ENCODE measurements around the gene LRMDA.

LRMDA gene

GRCh38 chr10:75402486-75403143 is 28.8 kb upstream of the LRMDA start:
- no peak for DNase-seq

DNA sequence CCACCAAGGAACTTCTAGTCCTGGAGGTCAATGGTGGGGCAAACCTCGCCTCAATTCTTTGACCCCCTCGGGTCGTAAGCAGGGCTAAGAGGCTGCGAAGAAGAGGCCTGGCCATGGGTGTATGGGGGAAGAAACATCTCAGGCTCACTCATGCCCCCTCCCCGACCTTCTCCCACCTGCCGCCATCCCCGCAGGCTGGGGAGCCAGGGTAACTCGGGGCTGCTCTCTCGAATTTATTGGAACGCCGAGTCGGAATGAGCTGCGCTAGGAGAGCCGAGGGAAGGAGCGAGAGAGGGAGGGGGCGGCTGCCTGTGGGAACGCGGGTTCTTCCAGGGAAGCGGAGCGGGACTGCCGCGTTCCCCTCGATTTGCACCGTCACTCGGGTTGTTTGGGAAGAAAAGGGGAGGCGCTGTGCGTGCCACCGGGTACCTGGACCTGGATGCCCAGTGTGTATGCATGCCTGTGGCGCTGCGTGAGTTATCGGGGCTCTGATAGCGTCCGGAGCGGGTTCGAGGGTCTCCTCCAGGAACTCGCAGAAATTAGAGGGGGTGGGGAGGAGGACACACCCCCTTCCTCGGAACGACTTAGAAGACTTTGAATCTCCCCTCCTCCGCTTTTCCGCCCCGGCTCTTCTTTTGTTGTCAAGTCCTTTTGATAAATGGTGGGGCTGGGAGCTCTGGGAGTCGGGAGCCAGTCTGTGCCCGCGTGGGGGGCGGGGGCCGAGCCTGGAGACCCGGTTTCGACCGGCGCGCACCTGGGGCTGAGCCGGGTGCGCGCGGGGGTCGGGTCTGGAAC is 28.1 kb upstream of the LRMDA start:
- no peak for DNase-seq

DNA sequence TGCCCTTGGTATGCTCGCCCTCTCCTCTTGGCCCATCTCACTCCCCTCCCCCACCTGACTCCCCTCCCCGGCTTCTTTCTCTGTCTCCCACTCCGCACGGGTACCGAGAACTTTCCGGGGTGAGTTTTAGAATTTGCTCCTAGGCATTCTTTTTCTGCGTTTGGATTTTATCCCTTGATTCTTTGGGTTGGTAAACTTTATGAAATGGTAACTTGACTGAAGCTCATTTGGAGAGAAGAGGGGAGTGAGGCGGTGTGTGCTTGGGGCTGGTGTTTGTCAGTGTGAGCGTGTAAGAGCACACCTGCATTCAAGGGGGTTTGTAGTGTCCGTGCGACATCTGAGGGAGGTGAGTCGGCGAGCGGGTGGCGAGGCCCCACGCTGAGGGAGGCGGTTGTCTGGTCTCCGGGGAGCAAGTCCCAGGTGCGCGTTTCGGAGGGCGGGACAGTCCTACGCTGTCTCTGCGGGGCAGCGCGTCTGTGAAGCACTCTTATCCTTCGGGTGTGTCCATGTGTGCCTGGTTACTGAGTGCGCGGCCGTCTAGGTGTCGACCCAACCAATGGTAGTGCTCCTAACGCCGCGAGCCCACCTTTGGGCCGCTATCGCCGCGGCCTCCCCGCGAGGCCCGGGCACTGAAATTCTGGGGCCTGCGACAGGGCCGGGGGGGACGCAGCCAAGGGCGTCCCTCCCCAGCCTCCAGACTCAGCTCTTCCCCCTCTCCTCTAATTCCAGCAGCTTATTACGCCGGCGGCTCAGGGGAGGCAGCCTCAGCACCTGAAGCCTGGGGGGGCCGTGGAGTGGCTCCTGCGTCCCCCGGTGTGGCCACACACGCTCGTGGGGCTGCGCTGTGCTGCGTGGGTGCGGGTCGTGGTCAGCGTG is 27.2 kb upstream of the LRMDA start:
- DNase-seq = no peak

DNA sequence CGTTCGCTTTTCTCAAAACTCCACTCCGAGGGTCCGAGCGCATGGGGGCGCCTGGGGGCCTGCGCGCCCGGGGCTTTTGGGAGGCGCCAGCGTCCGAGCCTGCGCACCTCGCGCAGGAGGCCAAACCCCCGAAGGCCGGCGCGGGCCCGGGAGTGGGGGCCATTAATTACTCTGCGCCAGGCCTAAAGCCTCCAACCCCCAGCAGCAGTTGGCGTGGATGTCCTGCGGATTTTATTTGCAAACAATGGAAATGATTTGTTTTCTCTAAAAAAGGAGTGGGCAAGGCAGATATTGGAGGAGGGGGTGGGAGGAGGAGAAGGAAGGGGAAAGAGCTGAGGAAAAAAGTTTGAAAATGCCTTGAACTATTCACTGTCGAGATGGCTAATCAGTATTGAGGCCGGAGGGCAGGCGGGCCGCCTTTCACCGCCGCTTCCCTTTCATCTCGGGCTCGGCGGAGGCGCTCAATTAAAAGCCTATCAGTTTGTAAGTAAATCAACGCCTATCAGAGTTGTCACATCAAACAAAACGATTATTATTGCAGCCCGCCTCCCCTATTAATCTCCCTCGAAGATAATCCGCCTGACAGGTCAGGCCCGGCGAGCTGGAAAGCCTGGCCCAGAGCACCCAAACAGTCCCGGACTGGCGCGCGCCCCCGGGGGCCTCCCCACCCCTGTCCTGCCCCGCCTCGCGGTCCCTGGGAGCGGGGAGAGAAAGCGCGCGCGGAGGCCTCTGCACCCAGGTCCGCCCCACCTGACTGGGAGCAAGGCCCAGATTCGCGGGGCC is 26.4 kb upstream of the LRMDA start:
- DNase-seq = no peak

DNA sequence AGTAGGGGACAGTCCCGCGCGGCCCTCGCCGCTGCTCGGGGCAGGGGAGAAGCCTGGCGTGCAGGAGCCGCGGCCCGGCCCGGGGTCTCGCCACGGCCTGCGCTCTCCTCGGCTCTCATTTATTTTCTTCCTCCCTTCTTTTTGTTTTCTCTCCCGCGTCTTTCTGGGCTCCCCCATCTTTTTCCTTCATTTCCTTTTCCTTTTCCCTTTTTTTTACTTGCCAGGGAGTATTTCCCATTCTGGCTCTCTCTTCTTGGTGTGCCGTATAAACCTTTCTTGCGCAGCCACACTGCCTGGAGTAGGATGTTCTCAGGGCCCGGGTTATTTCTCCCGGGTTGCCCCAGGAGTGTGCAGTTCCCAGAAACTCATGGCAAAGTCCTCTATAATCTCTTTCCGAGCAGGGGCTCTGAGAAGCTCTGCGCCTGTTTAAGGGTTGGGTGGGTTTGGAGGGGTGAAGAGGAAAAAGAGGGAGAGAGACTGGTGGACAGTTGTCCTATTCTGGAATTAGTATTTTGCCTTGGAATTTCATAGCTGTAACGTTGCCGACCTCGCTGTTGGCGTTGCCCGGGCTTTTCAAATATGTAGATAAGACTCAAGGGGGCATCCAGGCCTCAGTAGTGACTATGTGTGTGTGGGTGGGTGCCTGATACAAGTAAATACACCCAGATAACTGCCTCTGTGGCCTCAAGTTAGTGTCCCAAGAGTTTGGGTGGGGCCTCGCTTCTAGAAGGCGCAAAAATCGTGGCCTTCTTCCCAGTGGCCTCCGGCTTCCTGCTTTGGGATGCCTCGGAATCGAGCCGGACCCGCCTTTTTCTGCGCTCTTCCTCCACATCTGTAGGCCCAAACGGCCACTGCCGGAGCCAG is 25.6 kb upstream of the LRMDA start:
- no peak for DNase-seq

DNA sequence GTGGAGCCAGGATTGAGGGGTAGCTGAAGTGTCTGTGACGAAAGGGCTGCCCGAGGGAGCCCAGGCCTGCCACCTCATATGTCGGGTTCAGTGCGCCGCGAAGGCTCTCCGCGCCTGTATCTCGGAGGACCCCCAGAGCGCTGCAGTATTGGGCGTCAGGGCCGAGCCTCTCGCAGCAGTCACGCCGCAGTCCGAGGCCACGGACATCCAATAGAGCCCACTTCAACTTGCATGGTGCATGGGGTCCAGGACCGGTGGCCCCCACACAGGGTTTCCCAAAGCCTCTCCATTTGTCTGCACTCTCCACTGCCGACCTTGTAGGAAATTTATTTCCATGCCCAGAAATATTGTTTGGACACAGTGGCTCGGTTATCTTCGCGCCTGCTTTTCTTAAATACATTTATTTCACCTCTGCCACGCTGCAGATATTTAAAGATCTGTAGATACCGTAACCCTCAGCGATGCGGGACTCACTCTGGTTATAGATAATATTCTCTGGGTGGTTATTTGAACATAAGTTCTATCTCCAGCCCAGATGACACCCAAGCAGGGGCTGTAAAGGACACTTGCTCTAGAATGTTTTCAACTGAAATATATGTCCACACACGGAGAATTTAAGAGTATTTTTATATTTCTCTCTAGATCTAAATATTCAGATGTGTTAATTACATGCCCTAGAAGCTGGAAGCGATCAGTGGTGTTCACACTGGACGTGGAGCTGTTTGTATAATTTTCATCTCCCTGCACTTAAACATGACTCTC is 24.8 kb upstream of the LRMDA start:
- DNase-seq = no peak

DNA sequence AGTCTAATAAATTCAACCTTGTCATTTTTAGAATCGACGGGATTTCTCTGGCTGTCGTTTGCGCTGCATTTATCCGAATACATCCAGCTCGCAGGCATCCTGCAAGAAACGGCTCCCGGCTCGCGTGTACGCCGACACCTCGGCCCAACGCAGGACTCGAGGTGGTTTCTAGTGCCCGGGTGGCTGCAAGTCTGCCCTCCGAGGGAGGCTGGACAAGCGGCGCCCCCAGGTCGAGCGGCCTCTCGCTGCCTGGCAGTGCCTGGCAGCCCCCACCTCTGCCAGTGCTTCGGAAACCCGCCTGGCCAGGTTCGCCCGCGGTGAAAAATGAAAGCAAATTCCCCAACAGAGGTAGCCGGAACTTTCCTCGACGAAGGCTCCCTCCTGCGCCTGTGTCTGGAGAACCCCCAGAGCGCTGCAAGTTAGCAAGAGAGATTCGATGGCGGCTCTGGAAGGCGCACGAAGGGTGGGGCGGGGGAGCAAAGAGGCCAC is 24.2 kb upstream of the LRMDA start:
- no peak for DNase-seq

GRCh38 chr10:75407713-75408508 is 23.5 kb upstream of the LRMDA start:
- no peak for DNase-seq

GRCh38 chr10:75408509-75408875 is 22.9 kb upstream of the LRMDA start:
- DNase-seq = no peak

DNA sequence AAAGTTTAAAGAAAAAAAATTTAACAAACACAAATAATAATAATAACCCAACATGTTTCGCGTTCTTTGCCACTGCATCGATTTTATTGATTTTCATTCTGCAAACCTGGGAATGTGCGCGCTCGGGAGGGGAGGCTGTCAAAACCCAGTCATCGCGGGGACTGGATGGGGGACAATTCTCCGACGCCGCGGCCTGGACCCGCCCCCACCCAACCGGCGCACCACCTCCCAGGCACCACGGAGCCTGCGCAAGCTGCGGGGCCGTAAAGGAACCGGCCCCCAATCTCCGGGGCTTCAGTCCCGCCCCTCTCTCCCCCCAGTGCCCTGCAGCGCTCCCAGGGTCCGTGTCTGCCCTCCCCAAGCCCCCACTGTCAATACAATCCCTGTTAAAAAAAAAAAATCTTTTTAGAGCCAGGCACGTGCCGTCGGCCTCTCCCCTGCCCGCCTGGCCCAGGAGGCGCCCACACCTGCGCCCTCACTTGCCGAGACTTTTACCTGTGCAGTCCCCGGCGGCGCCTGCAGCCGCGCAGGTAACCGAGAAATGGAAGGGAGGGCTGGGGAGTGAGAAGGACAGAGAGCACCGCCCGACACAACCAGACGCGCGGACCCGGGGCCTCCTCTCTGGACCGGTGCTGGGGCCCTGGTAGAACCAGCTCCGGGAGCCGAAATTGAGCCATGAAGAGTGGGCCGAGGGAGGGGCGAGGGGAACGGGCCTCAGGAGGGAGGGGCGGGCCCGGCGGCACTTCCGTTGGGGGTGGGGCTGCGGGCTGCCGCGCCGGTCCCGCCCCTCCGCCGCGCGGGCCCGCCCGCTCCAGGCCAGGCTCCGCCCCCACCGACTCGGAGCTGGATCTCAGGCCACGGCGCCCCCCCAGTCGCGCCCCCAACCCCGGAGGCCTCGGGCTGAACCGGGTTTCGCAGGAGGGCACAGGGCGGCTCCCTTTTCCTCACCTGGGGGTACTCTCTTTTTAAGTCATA is 22.2 kb upstream of the LRMDA start:
- no peak for DNase-seq

GRCh38 chr10:75410132-75411005 is 21.1 kb upstream of the LRMDA start:
- no peak for DNase-seq

DNA sequence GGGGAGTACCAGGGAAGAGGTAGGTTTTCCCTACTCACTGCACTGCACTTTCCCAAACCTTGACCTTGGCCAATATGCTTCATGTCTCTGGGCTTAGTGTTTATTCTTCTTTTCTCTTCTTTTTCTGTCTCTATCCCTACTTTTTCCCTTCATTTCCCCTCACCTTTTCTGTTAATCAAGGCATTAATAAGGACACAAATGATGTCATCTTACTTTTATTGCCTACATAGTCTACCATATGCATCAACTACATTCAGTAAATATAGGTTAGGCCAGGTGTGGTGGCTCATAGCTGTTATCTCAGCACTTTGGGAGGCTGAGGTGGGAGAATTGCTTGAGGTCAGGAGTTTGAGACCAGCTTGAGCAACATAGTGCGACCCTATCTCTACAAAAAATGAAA is 16.9 kb upstream of the LRMDA start:
- no peak for DNase-seq

DNA sequence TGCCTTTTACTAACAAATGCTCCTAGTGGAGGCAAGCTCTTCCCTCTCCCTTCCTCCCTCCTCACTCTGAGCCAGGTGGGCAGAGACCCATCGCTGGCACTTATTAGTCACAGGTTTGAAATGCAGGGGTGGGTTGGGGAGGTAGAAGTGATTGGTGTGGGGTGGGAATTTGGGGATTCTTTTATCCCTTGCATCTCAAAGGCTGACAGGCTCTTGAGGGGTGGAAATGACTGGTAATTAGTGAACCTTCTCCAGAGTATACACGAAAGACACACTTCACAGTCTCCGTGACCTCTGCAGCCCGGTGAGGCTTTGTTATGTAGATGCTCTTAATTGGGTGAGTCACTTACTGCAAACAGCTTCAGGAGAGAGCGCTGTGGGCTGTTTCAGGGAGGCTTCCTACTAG is 13.9 kb upstream of the LRMDA start:
- DNase-seq = no peak

DNA sequence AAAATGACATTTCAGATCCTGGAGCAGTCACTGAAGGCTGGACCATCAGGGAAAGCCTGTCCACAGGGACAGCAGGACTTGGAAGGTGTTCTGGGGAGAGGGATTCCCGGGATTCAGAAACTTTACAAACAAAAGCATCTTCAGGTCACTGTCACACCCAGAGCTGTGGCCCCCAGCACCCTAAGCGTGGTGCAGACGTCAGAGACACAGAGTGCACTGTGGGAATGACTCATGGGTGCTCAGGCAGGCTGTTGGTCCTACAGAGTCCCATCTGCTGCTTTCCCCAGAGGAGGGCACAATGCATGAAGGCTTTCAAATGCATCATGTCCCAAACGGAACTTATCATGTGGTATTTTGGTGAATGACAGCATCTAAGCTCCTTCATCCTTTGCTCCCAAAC is 13.1 kb upstream of the LRMDA start:
- DNase-seq = no peak

DNA sequence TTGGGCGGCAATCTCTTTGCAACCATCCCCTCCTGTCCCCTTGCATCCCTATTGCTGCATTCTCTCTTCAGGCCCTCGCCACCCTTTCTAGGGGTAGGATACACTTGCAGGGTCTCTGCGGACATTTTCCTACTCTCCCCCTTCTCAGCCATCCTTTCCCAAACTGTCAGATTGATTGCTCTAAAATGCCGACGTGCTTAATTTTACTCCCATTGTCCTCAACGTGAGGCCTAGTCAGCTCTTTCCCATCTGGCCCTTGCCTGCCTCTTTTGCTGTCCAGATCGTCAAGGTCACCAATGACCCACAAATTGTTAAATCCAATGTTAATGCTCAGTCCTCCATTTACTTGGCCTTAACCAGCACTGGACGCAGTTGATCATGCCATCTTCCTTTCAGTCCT is 12.7 kb upstream of the LRMDA start:
- DNase-seq = no peak

GRCh38 chr10:75422913-75423312 is 8.5 kb upstream of the LRMDA start:
- DNase-seq = no peak

DNA sequence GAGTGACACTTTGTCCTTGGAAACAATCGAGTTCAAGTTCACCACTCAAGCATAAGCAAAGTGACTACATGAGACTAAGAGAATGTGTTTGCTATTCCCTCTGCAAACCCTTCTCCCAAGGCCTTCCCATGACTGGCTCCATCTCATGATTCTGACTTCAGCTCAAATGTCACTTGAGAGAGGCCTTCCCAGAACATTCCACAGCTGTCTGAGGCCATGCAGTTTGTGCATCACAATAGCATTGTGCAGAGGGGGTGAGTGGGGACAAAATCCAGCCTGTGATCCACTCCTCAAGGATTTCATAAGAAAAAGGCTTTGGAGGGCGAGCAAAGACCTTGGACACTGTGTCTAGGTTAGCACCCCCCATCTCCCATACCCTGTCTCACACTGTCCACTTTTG is 6.9 kb upstream of the LRMDA start:
- DNase-seq = no peak
